ENCODE results near the gene MOG. TPM values are rescaled to one million over a fixed set of nuclear protein-coding genes. Genes with fewer than 3 reads are reported as not detected.
"Not testable (repeated sequence)": the region's sequence is repeated elsewhere in the genome, so short reads cannot be mapped to it uniquely, and the experiment has no call there.

MOG gene
- total RNA-seq, 2 experiments from 2014 or later, result not detected

- POLR2A ChIA-PET, result no interaction called here
- CTCF ChIA-PET, result no interaction called here
Observed at GRCh38 chr6:29666826-29667130, 9.9 kb downstream of the MOG start.

- POLR2A ChIA-PET, result no interaction called here
- CTCF ChIA-PET, result interaction anchor here (0.6 kb wide), 1 partner anchor 907 kb away, joined by 3 read pairs; no protein-coding TSS in a partner anchor
Observed at GRCh38 chr6:29667158-29667557, 10.3 kb downstream of the MOG start.

GRCh38 chr6:29671026-29671425 lies 14.1 kb downstream of the MOG start:
- ChIA-PET POLR2A (no interaction called here), CTCF (no interaction called here)

- POLR2A ChIA-PET, result not testable (repeated sequence)
- CTCF ChIA-PET, result interaction anchor here (1.6 kb wide), 1 partner anchor 25 kb away, joined by 3 read pairs; no protein-coding TSS in a partner anchor
Observed at GRCh38 chr6:29672116-29672515, 15.2 kb downstream of the MOG start.

- POLR2A ChIA-PET, result no interaction called here
- CTCF ChIA-PET, result interaction anchor here (1.6 kb wide), 1 partner anchor 24 kb away, joined by 3 read pairs; no protein-coding TSS in a partner anchor
Observed at GRCh38 chr6:29673161-29673560, 16.3 kb downstream of the MOG start.

GRCh38 chr6:29674008-29674407 lies 17.1 kb downstream of the MOG start:
- ChIA-PET CTCF (no interaction called here), POLR2A (no interaction called here)

- POLR2A ChIA-PET, result no interaction called here
- CTCF ChIA-PET, result interaction anchor here (1.4 kb wide), 1 partner anchor 22 kb away, joined by 6 read pairs; no protein-coding TSS in a partner anchor
Observed at GRCh38 chr6:29675561-29675960, 18.7 kb downstream of the MOG start.

- CTCF ChIA-PET, result no interaction called here
- POLR2A ChIA-PET, result no interaction called here
Observed at GRCh38 chr6:29676981-29677601, 20.2 kb downstream of the MOG start.

- ChIA-PET CTCF (no interaction called here), POLR2A (no interaction called here)
Observed at GRCh38 chr6:29678114-29678513, 21.2 kb downstream of the MOG start.

GRCh38 chr6:29679962-29680361 lies 23.1 kb downstream of the MOG start:
- ChIA-PET POLR2A (no interaction called here), CTCF (interaction anchor here (0.6 to 1.9 kb wide), 3 partner anchors 27 to 1600 kb away, joined by 3 to 8 read pairs (median 3); partner anchors contain the start of gene ZNF165)

- ChIA-PET POLR2A (no interaction called here), CTCF (interaction anchor here (0.6 to 1.9 kb wide), 4 partner anchors 28 to 1600 kb away, joined by 3 to 8 read pairs (median 3); partner anchors contain the start of gene ZNF165)
Observed at GRCh38 chr6:29680416-29680815, 23.5 kb downstream of the MOG start.

- ChIA-PET CTCF (interaction anchor here (0.6 to 1.9 kb wide), 4 partner anchors 28 to 46 kb away, joined by 3 to 8 read pairs (median 3); no protein-coding TSS in a partner anchor), POLR2A (interaction anchor here (0.6 kb wide), 1 partner anchor 284 kb away, joined by 10 read pairs; no protein-coding TSS in a partner anchor)
Observed at GRCh38 chr6:29680904-29681303, 24.0 kb downstream of the MOG start, which contains the start of gene ZFP57. Gene ZFP57 (minus strand): TSS chr6:29681152. CDS start chr6:29677003, 4,149 bp downstream.

GRCh38 chr6:29681811-29682210 lies 24.9 kb downstream of the MOG start:
- POLR2A ChIA-PET, result no interaction called here
- CTCF ChIA-PET, result interaction anchor here (1.2 to 1.9 kb wide), 2 partner anchors 29 to 32 kb away, joined by 3 to 8 read pairs; no protein-coding TSS in a partner anchor

- ChIA-PET CTCF (no interaction called here), POLR2A (no interaction called here)
Observed at GRCh38 chr6:29685718-29686326, 28.9 kb downstream of the MOG start.

- POLR2A ChIA-PET, result no interaction called here
- CTCF ChIA-PET, result interaction anchor here (0.7 to 0.9 kb wide), 2 partner anchors 12 to 41 kb away, joined by 3 to 4 read pairs; no protein-coding TSS in a partner anchor
Observed at GRCh38 chr6:29694637-29695036, 37.7 kb downstream of the MOG start.

- ChIA-PET CTCF (interaction anchor here (1.1 to 1.9 kb wide), 5 partner anchors 9 to 46 kb away, joined by 3 to 7 read pairs (median 4); no protein-coding TSS in a partner anchor), POLR2A (no interaction called here)
Observed at GRCh38 chr6:29696147-29697125, 39.5 kb downstream of the MOG start.

GRCh38 chr6:29702519-29703103 lies 45.7 kb downstream of the MOG start:
- ChIA-PET CTCF (interaction anchor here (0.7 to 1.5 kb wide), 3 partner anchors 24 to 133 kb away, joined by 3 read pairs; no protein-coding TSS in a partner anchor), POLR2A (no interaction called here)

GRCh38 chr6:29705389-29706231 lies 48.7 kb downstream of the MOG start:
- ChIA-PET CTCF (interaction anchor here (1.0 to 2.1 kb wide), 5 partner anchors 9 to 130 kb away, joined by 3 to 7 read pairs (median 3); no protein-coding TSS in a partner anchor), POLR2A (no interaction called here)

Measured in activated CD8-positive, alpha-beta memory T cell treated with anti-CD3 and anti-CD28 coated beads for 36 hours (primary cell).